H1 (cell line): ENCODE results near the gene IMPDH1. TPM values are rescaled to one million over a fixed set of nuclear protein-coding genes. Genes with fewer than 3 reads are reported as not detected.

Experiments
- ASH2L ChIP-seq: fragments of 200-600, 300-600 bp; sonication (generic); IDR thresholded peaks from one replicate; pipeline ENCODE4 v1.7.1; 2017; ENCODE audit warnings: low read length
- CBX5 ChIP-seq: fragments of 300-800, 300-1000 bp; sonication (generic); IDR thresholded peaks from 2 replicates; pipeline ENCODE4 v1.7.1; 2016; ENCODE audit warnings: antibody characterized with exemption, low read length, low read depth
- FOSL1 ChIP-seq: IDR thresholded peaks from 2 replicates; pipeline ENCODE4 v1.6.1; 2011; ENCODE audit warnings: mild to moderate bottlenecking, low read depth, low read length, moderate library complexity; ENCODE audit not compliant: insufficient read depth
- polyA plus RNA-seq, 7 experiments: library from polyadenylated mRNA; depleted of rRNA in 3 of 7; stranded (reverse) in 5 of 7; unstranded in 2 of 7; fragments of >200 nt in 5 of 7; fragments of 200-250 nt in 2 of 7; gene quantifications; 1 replicate in 5 of 7; 2 replicates in 1 of 7; 4 replicates in 1 of 7; pipeline versions ENCODE4 v1.2.1 to v1.2.3, GENCODE V29; 2011 to 2013; ENCODE audit warnings: missing spikeins in 2 of 7, mixed read lengths in 2 of 7
- total RNA-seq: library from RNA; stranded (reverse); fragmentation: NEBNext Ultra II Directional; extraction: Animal tissue kit (Norgen Biotek cat#: 25700); gene quantifications from 2 replicates; pipeline ENCODE4 v1.2.1, GENCODE V29; 2021

The IMPDH1 gene
- total and polyA plus RNA-seq, 2 of the 8 experiments (the other 6 are each of a cell fraction or from before 2014, with no cell fraction given): 45.8 TPM

GRCh38 chr7:128405471-128406313 is 4.1 kb downstream of the IMPDH1 start (continued):
- TF ChIP-seq ASH2L (no peak), FOSL1 (no peak), CBX5 (no peak)
